CD14-positive monocyte (primary cell): Measurements from ENCODE around the gene NEIL3. TPM values are rescaled to one million over a fixed set of nuclear protein-coding genes. Genes with fewer than 3 reads are reported as not detected.

Experiments
- DNase-seq, 3 donors: peaks; one replicate each; pipeline ENCODE4 v3.0.0-alpha.2; 2011 to 2022
- H2AFZ ChIP-seq: 2 replicates; pipeline ENCODE4 v1.6.0; 2012; ENCODE audit warnings: mild to moderate bottlenecking, low read depth, low read length, inconsistent platforms; ENCODE audit not compliant: insufficient read depth, poor library complexity, severe bottlenecking
- H3K27ac ChIP-seq, 2 donors: 1 replicate in 1 of 2; 2 replicates in 1 of 2; pipeline ENCODE4 v1.5.1; 2012 to 2013; ENCODE audit warnings: low read length in 2 of 2, control low read depth in 1 of 2, inconsistent platforms in 1 of 2, low read depth in 1 of 2, mild to moderate bottlenecking in 1 of 2
- H3K27me3 ChIP-seq, 2 donors: one replicate each; pipeline versions ENCODE4 v1.6.0 to v1.6.1; 2011 to 2013; ENCODE audit warnings: low read length in 2 of 2; ENCODE audit not compliant: control insufficient read depth in 2 of 2, insufficient read depth in 2 of 2
- H3K36me3 ChIP-seq, 2 donors: replicated peaks in 1 of 2; 1 replicate in 1 of 2; 2 replicates in 1 of 2; pipeline versions ENCODE4 v1.5.1 to v1.6.1; 2012 to 2013; ENCODE audit warnings: low read length in 2 of 2, control low read depth in 1 of 2, inconsistent platforms in 1 of 2, mild to moderate bottlenecking in 1 of 2; ENCODE audit not compliant: insufficient read depth in 2 of 2, control insufficient read depth in 1 of 2
- H3K4me1 ChIP-seq, 2 donors: 1 replicate in 1 of 2; 2 replicates in 1 of 2; pipeline versions ENCODE4 v1.5.1 to v1.6.1; 2012 to 2013; ENCODE audit warnings: low read length in 2 of 2, control low read depth in 1 of 2, inconsistent platforms in 1 of 2, mild to moderate bottlenecking in 1 of 2, moderate library complexity in 1 of 2; ENCODE audit not compliant: insufficient read depth in 2 of 2, control insufficient read depth in 1 of 2
- H3K4me2 ChIP-seq: replicated peaks from 2 replicates; pipeline ENCODE3; 2012; ENCODE audit warnings: low read length, moderate library complexity, mild to moderate bottlenecking; ENCODE audit not compliant: poor library complexity, severe bottlenecking; ENCODE audit errors: extremely low read depth
- H3K4me3 ChIP-seq, 3 experiments: fragments of 200-600 bp in 1 of 3; sonication (generic) in 1 of 3; replicated peaks in 1 of 3; 1 replicate in 2 of 3; 2 replicates in 1 of 3; pipeline ENCODE4 v1.5.1; 2011 to 2013; ENCODE audit warnings: low read length in 3 of 3, mild to moderate bottlenecking in 3 of 3, control low read depth in 2 of 3, low read depth in 2 of 3, inconsistent platforms in 1 of 3, moderate library complexity in 1 of 3
- H3K79me2 ChIP-seq: 2 replicates; pipeline ENCODE4 v1.6.0; 2012; ENCODE audit warnings: mild to moderate bottlenecking, control low read depth, inconsistent platforms, low read length, moderate library complexity; ENCODE audit not compliant: insufficient read depth
- H3K9ac ChIP-seq: 2 replicates; pipeline ENCODE4 v1.6.0; 2017; ENCODE audit warnings: low read length, mild to moderate bottlenecking; ENCODE audit not compliant: insufficient read depth, poor library complexity, severe bottlenecking
- H3K9me3 ChIP-seq, 2 donors: replicated peaks in 1 of 2; 1 replicate in 1 of 2; 2 replicates in 1 of 2; pipeline versions ENCODE4 v1.5.1 to v1.6.1; 2012 to 2013; ENCODE audit warnings: low read length in 2 of 2, control low read depth in 1 of 2; ENCODE audit not compliant: control insufficient read depth in 1 of 2, insufficient read depth in 1 of 2
- H4K20me1 ChIP-seq: 2 replicates; pipeline ENCODE4 v1.6.0; 2012; ENCODE audit warnings: mild to moderate bottlenecking, low read length, control low read depth, moderate library complexity; ENCODE audit not compliant: insufficient read depth
- H3K27ac Mint-ChIP-seq, 7 donors: one replicate each; pipeline ENCODE4 v1.8.0; 2020; ENCODE audit warnings: mild to moderate bottlenecking in 7 of 7, mixed read lengths in 7 of 7, moderate library complexity in 6 of 7, inconsistent platforms in 2 of 7
- H3K27me3 Mint-ChIP-seq, 3 donors: one replicate each; pipeline ENCODE4 v1.8.0; 2021 to 2022; ENCODE audit warnings: low read depth in 3 of 3, mild to moderate bottlenecking in 3 of 3, mixed read lengths in 3 of 3, moderate library complexity in 3 of 3, inconsistent platforms in 1 of 3
- H3K36me3 Mint-ChIP-seq, 2 donors: one replicate each; pipeline ENCODE4 v1.8.0; 2020; ENCODE audit warnings: mixed read lengths in 2 of 2, inconsistent platforms in 1 of 2, mild to moderate bottlenecking in 1 of 2
- H3K4me1 Mint-ChIP-seq: one replicate; pipeline ENCODE4 v1.8.0; 2020; ENCODE audit warnings: mild to moderate bottlenecking, mixed read lengths
- H3K4me3 Mint-ChIP-seq, 2 donors: one replicate each; pipeline ENCODE4 v1.8.0; 2020; ENCODE audit warnings: mild to moderate bottlenecking in 2 of 2, mixed read lengths in 2 of 2, moderate library complexity in 1 of 2
- H3K9me3 Mint-ChIP-seq, 7 donors: one replicate each; pipeline ENCODE4 v1.8.0; 2020 to 2022; ENCODE audit warnings: mixed read lengths in 7 of 7, mild to moderate bottlenecking in 6 of 7, moderate library complexity in 6 of 7, inconsistent platforms in 2 of 7
- WGBS: methylation state at CpG from one replicate; pipeline ENCODE4 v1.1.5; 2013; ENCODE audit warnings: missing lambda C conversion rate; ENCODE audit not compliant: insufficient coverage; 5-methylcytosine and 5-hydroxymethylcytosine counted together
- intact Hi-C, 2 donors: fragments of 100-400 bp; cut with micrococcal nuclease; formaldehyde crosslinking; loops; one replicate each; pipeline versions ENCODE4 v1.15.0 to v1.15.1; 2023
- polyA plus RNA-seq, 3 donors: library from polyadenylated mRNA; depleted of rRNA in 1 of 3; unstranded in 2 of 3; stranded (reverse) in 1 of 3; fragments of 300-500 nt in 2 of 3; fragments of >200 nt in 1 of 3; fragmentation: Illumina TruSeq in 2 of 3; gene quantifications; 1 replicate in 2 of 3; 2 replicates in 1 of 3; pipeline ENCODE4 v1.2.3, GENCODE V29; 2012 to 2021
- TF ChIP-seq, protein P1 (sequence below): fragments of 200-600 bp; IDR thresholded peaks from one replicate; pipeline ENCODE4 v1.8.0; 2022; ENCODE audit warnings: antibody characterized with exemption, mild to moderate bottlenecking

Gene NEIL3
- polyA plus RNA-seq, 3 donors = 0.70 to 0.85 TPM; not detected in 1

DNA sequence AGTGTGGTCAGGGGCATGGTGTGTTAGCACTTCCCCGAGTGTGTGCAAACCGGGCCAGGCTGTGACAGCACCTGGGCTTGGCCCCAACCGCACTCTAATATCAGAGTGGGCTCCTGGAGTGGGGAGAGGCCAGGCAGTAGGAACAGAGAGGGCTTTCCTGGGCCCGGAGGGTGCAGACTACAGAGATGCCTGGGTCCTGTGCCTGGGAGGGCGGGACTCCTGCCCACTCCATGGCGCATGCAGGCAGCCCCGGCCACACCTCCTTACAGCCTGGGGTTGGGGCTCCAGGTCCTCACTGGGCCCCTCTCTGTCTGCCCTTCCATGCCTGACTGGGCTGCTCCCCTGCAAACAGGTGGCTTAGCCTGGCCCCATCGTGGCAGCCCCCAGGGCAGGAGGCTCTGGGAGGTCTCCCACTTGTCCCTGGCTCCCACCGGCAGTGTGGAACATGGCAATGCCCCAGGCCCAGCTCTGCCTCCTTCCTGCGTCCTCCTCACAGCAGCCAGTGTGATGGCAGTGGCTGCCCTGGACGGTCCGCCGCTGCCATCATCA is 72.2 kb downstream of the NEIL3 start:
- H3K9me3 ChIP-seq = no peaks in the 10 kb centered on the region
- no peak overlapping the region for H3K4me3 ChIP-seq
- peaks cover 0 to 3% (median 0%) of the 10 kb centered on the region in 7 donors for H3K9me3 Mint-ChIP-seq
- no peaks in the 10 kb centered on the region for H3K79me2 ChIP-seq
- no peak overlapping the region for H2AFZ ChIP-seq
- no peaks in the 10 kb centered on the region for H4K20me1 ChIP-seq
- H3K4me2 ChIP-seq = no peak overlapping the region
- H3K36me3 ChIP-seq = no peaks in the 10 kb centered on the region
- H3K27me3 Mint-ChIP-seq = peaks cover 2 to 6% (median 3%) of the 10 kb centered on the region in 3 donors
- TF ChIP-seq, protein P1, sequence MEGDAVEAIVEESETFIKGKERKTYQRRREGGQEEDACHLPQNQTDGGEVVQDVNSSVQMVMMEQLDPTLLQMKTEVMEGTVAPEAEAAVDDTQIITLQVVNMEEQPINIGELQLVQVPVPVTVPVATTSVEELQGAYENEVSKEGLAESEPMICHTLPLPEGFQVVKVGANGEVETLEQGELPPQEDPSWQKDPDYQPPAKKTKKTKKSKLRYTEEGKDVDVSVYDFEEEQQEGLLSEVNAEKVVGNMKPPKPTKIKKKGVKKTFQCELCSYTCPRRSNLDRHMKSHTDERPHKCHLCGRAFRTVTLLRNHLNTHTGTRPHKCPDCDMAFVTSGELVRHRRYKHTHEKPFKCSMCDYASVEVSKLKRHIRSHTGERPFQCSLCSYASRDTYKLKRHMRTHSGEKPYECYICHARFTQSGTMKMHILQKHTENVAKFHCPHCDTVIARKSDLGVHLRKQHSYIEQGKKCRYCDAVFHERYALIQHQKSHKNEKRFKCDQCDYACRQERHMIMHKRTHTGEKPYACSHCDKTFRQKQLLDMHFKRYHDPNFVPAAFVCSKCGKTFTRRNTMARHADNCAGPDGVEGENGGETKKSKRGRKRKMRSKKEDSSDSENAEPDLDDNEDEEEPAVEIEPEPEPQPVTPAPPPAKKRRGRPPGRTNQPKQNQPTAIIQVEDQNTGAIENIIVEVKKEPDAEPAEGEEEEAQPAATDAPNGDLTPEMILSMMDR = no peak
- no peaks in the 10 kb centered on the region for H3K27me3 ChIP-seq
- DNase-seq = no peak
- WGBS = 96% methylated on average over 9 of the region's 13 CpGs
- no peak overlapping the region for H3K27ac ChIP-seq
- H3K4me3 Mint-ChIP-seq = no peak overlapping the region
- no peaks in the 10 kb centered on the region for H3K4me1 Mint-ChIP-seq
- no peak overlapping the region for H3K9ac ChIP-seq
- H3K4me1 ChIP-seq = no peaks in the 10 kb centered on the region
- no peak overlapping the region for H3K27ac Mint-ChIP-seq
- intact Hi-C loops = no loop called here
- no peaks in the 10 kb centered on the region for H3K36me3 Mint-ChIP-seq

DNA sequence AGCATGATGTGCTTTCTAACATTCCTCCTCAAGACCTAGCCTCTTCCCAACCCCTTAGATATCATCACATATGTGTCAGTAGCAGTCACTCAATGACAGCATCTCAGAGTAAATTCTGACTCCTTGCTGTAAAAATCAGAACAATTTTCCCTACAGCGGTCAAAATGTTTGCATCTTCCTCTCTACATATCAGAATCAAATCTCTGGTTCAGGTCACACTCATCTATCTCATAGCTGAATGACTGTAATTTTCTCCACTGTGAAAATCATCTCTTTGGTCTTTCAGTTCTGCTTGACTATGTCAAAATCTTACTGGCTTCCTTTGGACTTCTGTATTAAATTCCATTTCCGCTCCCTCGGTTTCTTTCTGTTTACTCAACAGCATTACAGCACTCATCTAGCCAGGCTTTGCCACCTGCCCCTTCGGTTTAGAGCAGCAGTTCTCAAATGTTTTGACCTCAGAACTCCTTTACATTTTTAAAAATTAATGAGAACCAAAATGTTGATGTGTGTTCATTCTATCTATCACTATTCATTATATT is 75.3 kb downstream of the NEIL3 start:
- Histone ChIP-seq H3K4me1 (no peaks in the 10 kb centered on the region), H3K4me2 (no peak overlapping the region), H3K27me3 (no peaks in the 10 kb centered on the region), H3K36me3 (no peaks in the 10 kb centered on the region), H2AFZ (no peak overlapping the region), H3K79me2 (no peaks in the 10 kb centered on the region), H4K20me1 (no peaks in the 10 kb centered on the region), H3K27ac (no peak overlapping the region), H3K4me3 (no peak overlapping the region), H3K9me3 (no peaks in the 10 kb centered on the region), H3K9ac (no peak overlapping the region)
- Mint-ChIP-seq H3K27me3 (peaks cover 3 to 4% (median 3%) of the 10 kb centered on the region in 3 donors), H3K27ac (no peak overlapping the region), H3K4me3 (no peak overlapping the region), H3K9me3 (peaks cover 0 to 3% (median 1%) of the 10 kb centered on the region in 7 donors), H3K4me1 (peaks cover under 1% of the 10 kb centered on the region), H3K36me3 (no peaks in the 10 kb centered on the region)
- DNase-seq = no peak
- TF ChIP-seq, protein P1 = no peak
- WGBS = 100% methylated on average over 1 of the region's 4 CpGs
- intact Hi-C loops = no loop called here
